ENCODE results near the gene FAM43B. TPM values are rescaled to one million over a fixed set of nuclear protein-coding genes. Genes with fewer than 3 reads are reported as not detected.

FAM43B gene
- total RNA-seq, 1 experiment from 2014 or later, result 2.9 TPM

DNA sequence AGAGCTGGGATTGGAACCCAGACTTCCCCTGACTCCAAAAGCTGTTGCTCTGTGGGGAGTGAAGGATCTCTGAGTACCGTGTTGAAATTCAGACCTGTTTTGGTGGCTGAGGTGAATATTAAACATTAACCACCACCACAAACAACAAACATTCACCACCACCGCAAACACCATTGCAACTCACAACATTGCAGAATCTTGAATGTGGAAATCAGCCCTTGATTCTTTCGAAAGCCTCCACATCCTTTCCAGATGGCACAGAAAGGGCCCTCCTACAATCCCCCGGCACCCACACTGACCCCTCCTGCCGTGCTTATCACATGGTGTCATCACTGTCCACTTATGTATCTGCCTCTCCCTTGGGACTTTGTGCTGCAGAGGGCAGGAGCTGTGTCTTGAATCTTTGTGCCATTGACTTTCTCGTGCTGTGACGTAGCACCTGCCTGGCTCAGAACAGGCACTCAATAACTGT is 38.0 kb downstream of the FAM43B start:
- DNase-seq (ENCODE audit: low spot score), result no peak
- Mint-ChIP-seq H3K4me3 (no peak overlapping the region), H3K27ac (peak overlapping the region; percentile 5; the same call in 1 of the 2 replicates), H3K36me3 (no peaks in the 10 kb centered on the region), H3K27me3 (ENCODE audit: low read depth) (peaks cover 2% of the 10 kb centered on the region; the same call in 1 of the 2 replicates), H3K9me3 (no peaks in the 10 kb centered on the region), H3K4me1 (peaks cover 32% of the 10 kb centered on the region)
- CTCF ChIA-PET, result interaction anchor here (0.6 to 4.2 kb wide), 4 partner anchors 15 to 52 kb away, joined by 3 to 41 read pairs (median 10); partner anchors contain the start of gene PINK1
- TF ChIP-seq, protein P1, sequence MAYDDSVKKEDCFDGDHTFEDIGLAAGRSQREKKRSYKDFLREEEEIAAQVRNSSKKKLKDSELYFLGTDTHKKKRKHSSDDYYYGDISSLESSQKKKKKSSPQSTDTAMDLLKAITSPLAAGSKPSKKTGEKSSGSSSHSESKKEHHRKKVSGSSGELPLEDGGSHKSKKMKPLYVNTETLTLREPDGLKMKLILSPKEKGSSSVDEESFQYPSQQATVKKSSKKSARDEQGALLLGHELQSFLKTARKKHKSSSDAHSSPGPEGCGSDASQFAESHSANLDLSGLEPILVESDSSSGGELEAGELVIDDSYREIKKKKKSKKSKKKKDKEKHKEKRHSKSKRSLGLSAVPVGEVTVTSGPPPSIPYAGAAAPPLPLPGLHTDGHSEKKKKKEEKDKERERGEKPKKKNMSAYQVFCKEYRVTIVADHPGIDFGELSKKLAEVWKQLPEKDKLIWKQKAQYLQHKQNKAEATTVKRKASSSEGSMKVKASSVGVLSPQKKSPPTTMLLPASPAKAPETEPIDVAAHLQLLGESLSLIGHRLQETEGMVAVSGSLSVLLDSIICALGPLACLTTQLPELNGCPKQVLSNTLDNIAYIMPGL (CRISPR knock-in tag; IDR thresholded peaks at IDR 0.05), result no peak
- peak; percentile 55 for TF ChIP-seq GABPB1 (CRISPR knock-in tag; IDR thresholded peaks at IDR 0.05)
- POLR2A ChIA-PET, result no interaction called here
- no peak for ATAC-seq

DNA sequence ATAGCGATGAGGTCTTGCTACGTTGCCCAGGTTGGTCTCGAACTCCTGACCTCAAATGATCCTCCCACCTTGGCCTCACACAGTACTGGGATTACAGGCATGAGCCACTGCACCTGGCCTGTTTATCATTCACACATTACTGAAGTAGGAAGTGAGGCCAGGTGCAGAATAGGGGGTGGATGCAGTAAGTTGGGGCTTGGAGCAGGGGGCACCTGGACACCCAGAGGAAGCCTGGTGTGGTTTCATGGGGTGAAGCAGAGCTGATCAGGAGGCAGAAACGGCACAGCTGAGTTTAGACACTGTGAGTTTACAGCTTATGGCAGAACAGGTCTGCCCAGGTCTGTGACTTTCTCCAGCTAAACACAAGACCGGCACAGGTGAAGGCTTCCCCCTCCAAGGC is 41.4 kb downstream of the FAM43B start:
- Mint-ChIP-seq H3K4me3 (no peak overlapping the region), H3K36me3 (no peaks in the 10 kb centered on the region), H3K27ac (no peak overlapping the region), H3K27me3 (ENCODE audit: low read depth) (peaks cover 2% of the 10 kb centered on the region; the same call in 1 of the 2 replicates), H3K9me3 (peaks cover 3% of the 10 kb centered on the region), H3K4me1 (peaks cover 27% of the 10 kb centered on the region)
- CTCF ChIA-PET, result interaction anchor here (1.0 to 2.0 kb wide), 3 partner anchors 40 to 103 kb away, joined by 3 to 7 read pairs (median 4); no protein-coding TSS in a partner anchor
- POLR2A ChIA-PET, result no interaction called here
- TF ChIP-seq, protein P1 (CRISPR knock-in tag; IDR thresholded peaks at IDR 0.05), result no peak
- TF ChIP-seq FOXJ3 (CRISPR knock-in tag; IDR thresholded peaks at IDR 0.05; ENCODE audit: borderline replicate concordance), result no peak
- TF ChIP-seq, protein P2, sequence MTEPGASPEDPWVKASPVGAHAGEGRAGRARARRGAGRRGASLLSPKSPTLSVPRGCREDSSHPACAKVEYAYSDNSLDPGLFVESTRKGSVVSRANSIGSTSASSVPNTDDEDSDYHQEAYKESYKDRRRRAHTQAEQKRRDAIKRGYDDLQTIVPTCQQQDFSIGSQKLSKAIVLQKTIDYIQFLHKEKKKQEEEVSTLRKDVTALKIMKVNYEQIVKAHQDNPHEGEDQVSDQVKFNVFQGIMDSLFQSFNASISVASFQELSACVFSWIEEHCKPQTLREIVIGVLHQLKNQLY (CRISPR knock-in tag; IDR thresholded peaks at IDR 0.05), result no peak
- TF ChIP-seq MYBL2 (CRISPR knock-in tag; IDR thresholded peaks at IDR 0.05), result no peak
- TF ChIP-seq KAT7 (CRISPR knock-in tag; IDR thresholded peaks at IDR 0.05; ENCODE audit: borderline replicate concordance), result no peak
- TF ChIP-seq HMGA2 (CRISPR knock-in tag; IDR thresholded peaks at IDR 0.05), result no peak
- TF ChIP-seq JUN (CRISPR knock-in tag; IDR thresholded peaks at IDR 0.05), result no peak
- ATAC-seq (no peak), DNase-seq (ENCODE audit: low spot score) (no peak)

DNA sequence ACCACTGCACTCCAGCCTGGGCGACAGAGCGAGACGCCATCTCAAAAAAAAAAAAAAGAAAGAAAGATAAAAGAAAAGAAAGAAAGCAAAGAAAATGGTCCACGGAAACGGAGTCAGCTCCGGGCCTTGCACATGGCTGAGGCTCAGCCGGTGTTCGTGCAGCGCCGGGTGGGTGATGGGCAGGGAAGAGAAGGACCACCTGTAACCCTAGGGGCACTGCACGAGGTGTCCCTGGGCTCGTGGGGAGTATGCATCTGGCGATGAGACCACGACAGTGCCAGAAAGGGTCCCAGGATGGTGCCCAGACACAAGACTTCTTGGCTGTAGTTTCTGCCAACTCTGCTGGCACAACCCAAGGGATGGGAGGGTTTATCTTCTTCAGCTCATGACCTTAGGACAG is 42.4 kb downstream of the FAM43B start:
- Mint-ChIP-seq H3K4me3 (no peak overlapping the region), H3K27ac (no peak overlapping the region), H3K36me3 (no peaks in the 10 kb centered on the region), H3K9me3 (peaks cover 6% of the 10 kb centered on the region), H3K4me1 (peaks cover 18% of the 10 kb centered on the region), H3K27me3 (ENCODE audit: low read depth) (no peaks in the 10 kb centered on the region; the same call in 1 of the 2 replicates)
- ATAC-seq, result no peak
- CTCF ChIA-PET, result interaction anchor here (2.0 to 3.2 kb wide), 3 partner anchors 20 to 39 kb away, joined by 7 to 15 read pairs (median 10); no protein-coding TSS in a partner anchor
- DNase-seq (ENCODE audit: low spot score), result no peak
- POLR2A ChIA-PET, result no interaction called here
- TF ChIP-seq, protein P3, sequence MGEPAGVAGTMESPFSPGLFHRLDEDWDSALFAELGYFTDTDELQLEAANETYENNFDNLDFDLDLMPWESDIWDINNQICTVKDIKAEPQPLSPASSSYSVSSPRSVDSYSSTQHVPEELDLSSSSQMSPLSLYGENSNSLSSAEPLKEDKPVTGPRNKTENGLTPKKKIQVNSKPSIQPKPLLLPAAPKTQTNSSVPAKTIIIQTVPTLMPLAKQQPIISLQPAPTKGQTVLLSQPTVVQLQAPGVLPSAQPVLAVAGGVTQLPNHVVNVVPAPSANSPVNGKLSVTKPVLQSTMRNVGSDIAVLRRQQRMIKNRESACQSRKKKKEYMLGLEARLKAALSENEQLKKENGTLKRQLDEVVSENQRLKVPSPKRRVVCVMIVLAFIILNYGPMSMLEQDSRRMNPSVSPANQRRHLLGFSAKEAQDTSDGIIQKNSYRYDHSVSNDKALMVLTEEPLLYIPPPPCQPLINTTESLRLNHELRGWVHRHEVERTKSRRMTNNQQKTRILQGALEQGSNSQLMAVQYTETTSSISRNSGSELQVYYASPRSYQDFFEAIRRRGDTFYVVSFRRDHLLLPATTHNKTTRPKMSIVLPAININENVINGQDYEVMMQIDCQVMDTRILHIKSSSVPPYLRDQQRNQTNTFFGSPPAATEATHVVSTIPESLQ (CRISPR knock-in tag; IDR thresholded peaks at IDR 0.05), result no peak
- no peak for TF ChIP-seq SMAD3 (CRISPR knock-in tag; IDR thresholded peaks at IDR 0.05; ENCODE audit: borderline replicate concordance)

DNA sequence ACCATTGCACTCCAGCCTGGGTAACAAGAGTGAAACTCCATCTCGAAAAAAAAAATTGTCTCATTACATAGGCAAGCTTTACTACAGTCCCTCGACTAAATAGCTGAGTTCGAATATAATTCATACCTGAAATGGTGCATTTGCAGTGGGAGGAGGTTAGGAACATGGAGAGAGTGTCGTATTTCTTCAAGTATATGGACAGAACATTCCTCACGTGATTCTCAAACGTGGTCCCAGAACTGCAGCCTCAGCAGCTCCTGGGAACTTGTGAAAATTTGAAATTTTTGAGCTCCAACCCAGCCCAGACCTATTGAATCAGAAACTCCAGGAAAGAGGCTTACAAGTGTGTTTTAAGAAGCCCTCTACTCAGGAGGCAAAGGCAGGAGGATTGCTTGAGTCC is 43.7 kb downstream of the FAM43B start:
- ChIA-PET POLR2A (no interaction called here), CTCF (interaction anchor here (0.6 to 3.2 kb wide), 4 partner anchors 21 to 165 kb away, joined by 3 to 15 read pairs (median 8); no protein-coding TSS in a partner anchor)
- H3K27me3 Mint-ChIP-seq (ENCODE audit: low read depth), result no peaks in the 10 kb centered on the region; the same call in 1 of the 2 replicates
- H3K4me3 Mint-ChIP-seq, result no peak overlapping the region
- peaks cover 6% of the 10 kb centered on the region for H3K9me3 Mint-ChIP-seq
- no peak for ATAC-seq
- no peaks in the 10 kb centered on the region for H3K36me3 Mint-ChIP-seq
- peaks cover 12% of the 10 kb centered on the region for H3K4me1 Mint-ChIP-seq
- H3K27ac Mint-ChIP-seq, result no peak overlapping the region
- no peak for DNase-seq (ENCODE audit: low spot score)
- TF ChIP-seq, protein P4, sequence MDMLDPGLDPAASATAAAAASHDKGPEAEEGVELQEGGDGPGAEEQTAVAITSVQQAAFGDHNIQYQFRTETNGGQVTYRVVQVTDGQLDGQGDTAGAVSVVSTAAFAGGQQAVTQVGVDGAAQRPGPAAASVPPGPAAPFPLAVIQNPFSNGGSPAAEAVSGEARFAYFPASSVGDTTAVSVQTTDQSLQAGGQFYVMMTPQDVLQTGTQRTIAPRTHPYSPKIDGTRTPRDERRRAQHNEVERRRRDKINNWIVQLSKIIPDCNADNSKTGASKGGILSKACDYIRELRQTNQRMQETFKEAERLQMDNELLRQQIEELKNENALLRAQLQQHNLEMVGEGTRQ (CRISPR knock-in tag; IDR thresholded peaks at IDR 0.05), result no peak
- TF ChIP-seq OVOL2 (CRISPR knock-in tag; IDR thresholded peaks at IDR 0.05; ENCODE audit: borderline replicate concordance), result no peak
- no peak for TF ChIP-seq RORB (CRISPR knock-in tag; IDR thresholded peaks at IDR 0.05)
- TF ChIP-seq, protein P5, sequence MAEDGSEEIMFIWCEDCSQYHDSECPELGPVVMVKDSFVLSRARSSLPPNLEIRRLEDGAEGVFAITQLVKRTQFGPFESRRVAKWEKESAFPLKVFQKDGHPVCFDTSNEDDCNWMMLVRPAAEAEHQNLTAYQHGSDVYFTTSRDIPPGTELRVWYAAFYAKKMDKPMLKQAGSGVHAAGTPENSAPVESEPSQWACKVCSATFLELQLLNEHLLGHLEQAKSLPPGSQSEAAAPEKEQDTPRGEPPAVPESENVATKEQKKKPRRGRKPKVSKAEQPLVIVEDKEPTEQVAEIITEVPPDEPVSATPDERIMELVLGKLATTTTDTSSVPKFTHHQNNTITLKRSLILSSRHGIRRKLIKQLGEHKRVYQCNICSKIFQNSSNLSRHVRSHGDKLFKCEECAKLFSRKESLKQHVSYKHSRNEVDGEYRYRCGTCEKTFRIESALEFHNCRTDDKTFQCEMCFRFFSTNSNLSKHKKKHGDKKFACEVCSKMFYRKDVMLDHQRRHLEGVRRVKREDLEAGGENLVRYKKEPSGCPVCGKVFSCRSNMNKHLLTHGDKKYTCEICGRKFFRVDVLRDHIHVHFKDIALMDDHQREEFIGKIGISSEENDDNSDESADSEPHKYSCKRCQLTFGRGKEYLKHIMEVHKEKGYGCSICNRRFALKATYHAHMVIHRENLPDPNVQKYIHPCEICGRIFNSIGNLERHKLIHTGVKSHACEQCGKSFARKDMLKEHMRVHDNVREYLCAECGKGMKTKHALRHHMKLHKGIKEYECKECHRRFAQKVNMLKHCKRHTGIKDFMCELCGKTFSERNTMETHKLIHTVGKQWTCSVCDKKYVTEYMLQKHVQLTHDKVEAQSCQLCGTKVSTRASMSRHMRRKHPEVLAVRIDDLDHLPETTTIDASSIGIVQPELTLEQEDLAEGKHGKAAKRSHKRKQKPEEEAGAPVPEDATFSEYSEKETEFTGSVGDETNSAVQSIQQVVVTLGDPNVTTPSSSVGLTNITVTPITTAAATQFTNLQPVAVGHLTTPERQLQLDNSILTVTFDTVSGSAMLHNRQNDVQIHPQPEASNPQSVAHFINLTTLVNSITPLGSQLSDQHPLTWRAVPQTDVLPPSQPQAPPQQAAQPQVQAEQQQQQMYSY (CRISPR knock-in tag; IDR thresholded peaks at IDR 0.05), result no peak
- no peak for TF ChIP-seq FOXJ3 (CRISPR knock-in tag; IDR thresholded peaks at IDR 0.05; ENCODE audit: borderline replicate concordance)
- no peak for TF ChIP-seq NFYB (CRISPR knock-in tag; conservative IDR thresholded peaks at IDR 0.05; ENCODE audit: low read depth)
- no peak for TF ChIP-seq NR2C2 (CRISPR knock-in tag; IDR thresholded peaks at IDR 0.05)
- no peak for TF ChIP-seq NR3C1 (CRISPR knock-in tag; conservative IDR thresholded peaks at IDR 0.05; ENCODE audit: low read depth)
- TF ChIP-seq NFATC4 (CRISPR knock-in tag; IDR thresholded peaks at IDR 0.05), result no peak

Measured in WTC11 (cell line).